Panc1 (cell line): ENCODE data around the gene ZBTB20. TPM values are rescaled to one million over a fixed set of nuclear protein-coding genes. Genes with fewer than 3 reads are reported as not detected.

ENCODE experiments used
- ATAC-seq: fragments of 200-7000 bp; cut with Tn5 transposase; 2 replicates; pipeline ENCODE4 v1.9.1; 2020; ENCODE audit warnings: mild to moderate bottlenecking, moderate library complexity
- BruUV-seq: library from RNA; stranded (reverse); fragments of 400-500 nt; replicated peaks from 2 replicates; lab custom pipeline; 2021; lab: Mats Ljungman, UMichigan
- CTCF ChIA-PET: fragments of 300-600 bp; sonication (Branson Sonifier 250); formaldehyde crosslinking; loops from one replicate; lab custom pipeline; 2022; ENCODE audit warnings: antibody characterized with exemption; lab: Charles Lee
- POLR2A ChIA-PET: fragments of 300-600 bp; sonication (Branson Sonifier 250); formaldehyde crosslinking; loops from one replicate; lab custom pipeline; 2022; ENCODE audit warnings: antibody characterized with exemption; lab: Charles Lee
- DNase-seq: peaks from one replicate; pipeline ENCODE4 v3.0.0-alpha.2; 2010; ENCODE audit warnings: low read depth, low spot score
- H3K27ac ChIP-seq: 2 replicates; pipeline ENCODE4 v1.5.1; 2011; ENCODE audit warnings: mild to moderate bottlenecking, low read length, inconsistent platforms
- H3K27me3 ChIP-seq: fragments of 200-500 bp; sonication (Bioruptor generic); 2 replicates; pipeline ENCODE4 v1.6.0; 2014; ENCODE audit warnings: low read length, inconsistent platforms; ENCODE audit not compliant: control insufficient read depth, insufficient read depth
- H3K36me3 ChIP-seq: fragments of 200-500 bp; sonication (Bioruptor generic); 2 replicates; pipeline ENCODE4 v1.5.1; 2014; ENCODE audit warnings: inconsistent platforms, mild to moderate bottlenecking, low read length, moderate library complexity; ENCODE audit not compliant: control insufficient read depth, insufficient read depth
- H3K4me1 ChIP-seq: 2 replicates; pipeline ENCODE4 v1.5.1; 2011; ENCODE audit warnings: inconsistent platforms, mild to moderate bottlenecking, low read length, moderate library complexity; ENCODE audit not compliant: control insufficient read depth, insufficient read depth
- H3K4me3 ChIP-seq, 2 experiments: 2 replicates each; pipeline ENCODE4 v1.5.1; 2011 to 2012; ENCODE audit warnings: low read depth in 2 of 2, low read length in 2 of 2, mild to moderate bottlenecking in 2 of 2, inconsistent platforms in 1 of 2, moderate library complexity in 1 of 2
- H3K9me3 ChIP-seq: fragments of 200-500 bp; sonication (Bioruptor generic); 2 replicates; pipeline ENCODE4 v1.5.1; 2014; ENCODE audit warnings: low read depth, mild to moderate bottlenecking, inconsistent platforms, low read length, moderate library complexity; ENCODE audit not compliant: control insufficient read depth, insufficient read depth
- CTCF ChIP-seq: fragments of 450-650 bp; IDR thresholded peaks from 2 replicates; pipeline ENCODE4 v1.5.1; 2017; ENCODE audit warnings: mild to moderate bottlenecking
- POLR2AphosphoS5 ChIP-seq: IDR thresholded peaks from 2 replicates; pipeline ENCODE4 v1.6.1; 2012; ENCODE audit warnings: mild to moderate bottlenecking, low read depth, low read length, moderate library complexity
- REST ChIP-seq, 2 experiments: IDR thresholded peaks; 2 replicates each; pipeline ENCODE4 v1.6.1; 2011 to 2012; ENCODE audit warnings: low read depth in 2 of 2, control low read depth in 1 of 2, low read length in 1 of 2, mild to moderate bottlenecking in 1 of 2, moderate library complexity in 1 of 2; ENCODE audit not compliant: insufficient read depth in 1 of 2
- SIN3A ChIP-seq: IDR thresholded peaks from 2 replicates; pipeline ENCODE4 v1.6.1; 2012; ENCODE audit warnings: low read depth, mild to moderate bottlenecking, low read length, moderate library complexity, borderline replicate concordance; ENCODE audit not compliant: insufficient read depth
- TCF7L2 ChIP-seq: IDR thresholded peaks from 2 replicates; pipeline ENCODE4 v1.6.1; 2011; ENCODE audit warnings: mild to moderate bottlenecking, low read depth, low read length, inconsistent platforms
- in situ Hi-C: cut with HindIII; loops from 2 replicates; pipeline ENCODE4 v1.10.0; 2016; ENCODE audit warnings: low sequenced_read_pairs, low pct_unique_long_range_greater_than_20kb
- intact Hi-C: fragments of 100-400 bp; cut with micrococcal nuclease; formaldehyde crosslinking; loops from one replicate; pipeline ENCODE4 v1.10.0; 2022; ENCODE audit not compliant: unreplicated experiment
- total RNA-seq: library from RNA; stranded (reverse); gene quantifications from one replicate; pipeline ENCODE4 v1.2.1, GENCODE V29; 2021; ENCODE audit not compliant: unreplicated experiment

The ZBTB20 gene
- total RNA-seq, 1 experiment from 2014 or later, result 4.1 TPM

GRCh38 chr3:114478801-114479200 lies 668.3 kb downstream of the ZBTB20 start:
- no peaks in the 10 kb centered on the region for H3K9me3 ChIP-seq
- ChIA-PET CTCF (no interaction called here), POLR2A (no interaction called here)
- H3K4me1 ChIP-seq, result no peaks in the 10 kb centered on the region
- TF ChIP-seq TCF7L2 (no peak), POLR2AphosphoS5 (no peak), SIN3A (no peak)
- intact Hi-C loops, result loop anchor here (10.0 kb wide), 1 partner anchor 246 kb away; no protein-coding TSS in a partner anchor
- BruUV-seq, result no TSS peak
- H3K27me3 ChIP-seq, result no peaks in the 10 kb centered on the region
- no peak for ATAC-seq
- H3K27ac ChIP-seq, result no peak overlapping the region
- in situ Hi-C loops, result no loop called here
- H3K36me3 ChIP-seq, result no peaks in the 10 kb centered on the region
- H3K4me3 ChIP-seq, result no peak overlapping the region
- no peak for DNase-seq

- H3K27ac ChIP-seq, result no peak overlapping the region
- no peaks in the 10 kb centered on the region for H3K36me3 ChIP-seq
- no peaks in the 10 kb centered on the region for H3K9me3 ChIP-seq
- no TSS peak for BruUV-seq
- ChIA-PET CTCF (no interaction called here), POLR2A (no interaction called here)
- H3K27me3 ChIP-seq, result no peaks in the 10 kb centered on the region
- DNase-seq (no peak), ATAC-seq (no peak)
- intact Hi-C loops, result loop anchor here (10.0 kb wide), 1 partner anchor 248 kb away; no protein-coding TSS in a partner anchor
- TF ChIP-seq REST (IDR thresholded peaks at IDR 0.05; ENCODE audit: insufficient read depth in 1 of 2, low read depth in 2 of 2, low read length in 1 of 2) (no peak), CTCF (no peak), SIN3A (no peak), POLR2AphosphoS5 (no peak)
- no peak overlapping the region for H3K4me3 ChIP-seq
- in situ Hi-C loops, result no loop called here
- no peaks in the 10 kb centered on the region for H3K4me1 ChIP-seq
Measured at GRCh38 chr3:114476511-114476910, 670.6 kb downstream of the ZBTB20 start.

- ATAC-seq (no peak), DNase-seq (no peak)
- H3K36me3 ChIP-seq, result no peaks in the 10 kb centered on the region
- TF ChIP-seq CTCF (no peak), REST (IDR thresholded peaks at IDR 0.05; ENCODE audit: insufficient read depth in 1 of 2, low read depth in 2 of 2, low read length in 1 of 2) (no peak), TCF7L2 (no peak), POLR2AphosphoS5 (no peak), SIN3A (no peak)
- no peaks in the 10 kb centered on the region for H3K27me3 ChIP-seq
- BruUV-seq, result no TSS peak
- CTCF ChIA-PET, result no interaction called here
- no peak overlapping the region for H3K4me3 ChIP-seq
- in situ Hi-C loops, result no loop called here
- intact Hi-C loops, result loop anchor here (10.0 kb wide), 1 partner anchor 253 kb away; no protein-coding TSS in a partner anchor
- H3K9me3 ChIP-seq, result no peaks in the 10 kb centered on the region
- POLR2A ChIA-PET, result no interaction called here
- H3K27ac ChIP-seq, result no peak overlapping the region
- no peaks in the 10 kb centered on the region for H3K4me1 ChIP-seq
Measured at GRCh38 chr3:114471478-114471877, 675.6 kb downstream of the ZBTB20 start.
